Mucosa of rectum (tissue), 2 donors: ENCODE measurements around the gene BCAS3.
A peak's percentile ranks its signal among the peaks of the same experiment; 100 is the strongest.

Experiments
- H3K27ac ChIP-seq, 2 donors: one replicate each; pipeline ENCODE4 v1.7.0; 2013; ENCODE audit warnings: inconsistent platforms in 2 of 2, low read depth in 2 of 2, low read length in 2 of 2
- H3K27me3 ChIP-seq, 2 donors: one replicate each; pipeline ENCODE4 v1.7.0; 2013; ENCODE audit warnings: low read length in 2 of 2; ENCODE audit not compliant: control insufficient read depth in 2 of 2, insufficient read depth in 2 of 2
- H3K36me3 ChIP-seq, 2 donors: one replicate each; pipeline ENCODE4 v1.7.0; 2013; ENCODE audit warnings: low read length in 2 of 2; ENCODE audit not compliant: control insufficient read depth in 2 of 2, insufficient read depth in 2 of 2
- H3K4me1 ChIP-seq, 2 donors: one replicate each; pipeline ENCODE4 v1.7.0; 2013; ENCODE audit warnings: low read length in 2 of 2, mild to moderate bottlenecking in 1 of 2; ENCODE audit not compliant: control insufficient read depth in 2 of 2, insufficient read depth in 2 of 2
- H3K4me3 ChIP-seq, 2 donors: one replicate each; pipeline ENCODE4 v1.7.0; 2013; ENCODE audit warnings: low read length in 2 of 2
- H3K9ac ChIP-seq, 2 donors: one replicate each; pipeline ENCODE4 v1.7.0; 2013; ENCODE audit warnings: low read length in 2 of 2, low read depth in 1 of 2, mild to moderate bottlenecking in 1 of 2
- H3K9me3 ChIP-seq, 2 donors: one replicate each; pipeline ENCODE4 v1.7.0; 2013; ENCODE audit warnings: low read length in 2 of 2; ENCODE audit not compliant: control insufficient read depth in 2 of 2
- donor health status: healthy.
- donor health status: Normal muscosa, but diverticular disease.

The BCAS3 gene

DNA sequence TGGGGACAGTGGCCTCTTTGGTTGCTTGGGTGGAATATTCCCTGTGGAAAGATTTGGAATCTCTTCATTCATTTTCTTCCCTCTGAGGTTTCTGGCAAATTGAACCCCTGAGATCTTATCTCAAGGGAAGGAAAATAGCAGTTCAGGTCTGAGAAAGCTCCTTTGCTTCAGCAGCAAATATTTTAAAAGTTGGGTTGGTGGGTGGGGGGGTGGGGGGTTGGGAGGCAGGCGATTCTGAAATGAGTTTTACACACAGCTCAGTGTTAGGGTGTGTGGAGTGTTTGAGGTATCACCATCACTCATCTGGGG, 728.8 kb downstream of the BCAS3 start:
- peaks cover 65 to 85% of the 10 kb centered on the region in 2 donors for H3K27me3 ChIP-seq
- H3K9me3 ChIP-seq, result no peaks in the 10 kb centered on the region
- H3K36me3 ChIP-seq, result no peaks in the 10 kb centered on the region
- H3K4me3 ChIP-seq, result no peak overlapping the region
- peaks cover 23 to 25% of the 10 kb centered on the region in 2 donors for H3K4me1 ChIP-seq
- H3K27ac ChIP-seq, result no peak overlapping the region
- H3K9ac ChIP-seq, result no peak overlapping the region

DNA sequence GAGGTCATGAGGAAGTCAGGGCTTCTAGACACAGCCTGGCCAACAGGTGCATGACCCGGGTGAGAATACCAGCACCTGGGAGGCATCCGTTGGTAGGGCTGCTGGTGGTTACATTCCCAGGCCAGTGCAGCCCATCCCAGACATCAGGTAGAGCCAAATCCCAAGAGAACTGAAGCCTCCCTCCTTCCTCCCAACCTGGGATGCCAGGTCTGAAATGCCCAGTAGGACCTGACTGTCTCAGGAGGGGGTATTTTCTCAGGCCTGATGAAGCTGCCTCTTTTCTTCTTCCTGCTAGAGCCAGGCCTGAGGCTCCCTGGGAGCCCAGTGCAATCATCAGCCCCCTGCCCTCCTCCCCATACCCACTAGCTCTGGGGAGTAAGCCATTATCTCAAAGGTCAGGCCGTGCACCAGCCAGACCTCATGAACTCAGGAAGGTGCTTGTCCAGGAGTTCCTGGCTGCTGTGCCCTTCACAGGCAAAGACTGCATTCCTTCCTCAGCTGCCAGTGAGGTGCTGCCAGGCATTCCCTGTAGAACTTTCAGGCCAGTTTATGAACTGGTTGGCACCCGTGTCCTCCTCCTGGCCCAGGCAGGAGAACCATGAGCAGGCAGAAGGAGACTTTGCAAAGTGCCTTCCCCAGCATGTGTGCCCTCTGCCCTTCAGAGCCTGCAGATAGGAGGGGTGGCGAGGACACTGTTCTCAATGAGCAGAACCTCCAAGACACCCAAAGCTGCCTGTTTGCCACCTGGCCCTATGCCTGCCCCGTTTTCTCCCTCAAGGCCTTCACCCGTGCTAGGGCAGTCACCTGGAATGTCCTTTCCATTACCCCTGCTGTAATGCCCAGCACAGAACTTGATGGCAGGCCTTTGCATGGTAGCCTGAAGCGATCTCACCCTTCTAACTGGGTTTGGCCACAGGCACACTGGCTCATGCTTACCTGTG, 729.6 kb downstream of the BCAS3 start:
- Histone ChIP-seq H3K9me3 (no peaks in the 10 kb centered on the region), H3K27me3 (peaks cover 60 to 80% of the 10 kb centered on the region in 2 donors), H3K9ac (no peak overlapping the region), H3K27ac (peak overlapping the region in 1 of 2 donors; percentile 1), H3K36me3 (no peaks in the 10 kb centered on the region), H3K4me1 (peaks cover 26 to 30% of the 10 kb centered on the region in 2 donors), H3K4me3 (no peak overlapping the region)

DNA sequence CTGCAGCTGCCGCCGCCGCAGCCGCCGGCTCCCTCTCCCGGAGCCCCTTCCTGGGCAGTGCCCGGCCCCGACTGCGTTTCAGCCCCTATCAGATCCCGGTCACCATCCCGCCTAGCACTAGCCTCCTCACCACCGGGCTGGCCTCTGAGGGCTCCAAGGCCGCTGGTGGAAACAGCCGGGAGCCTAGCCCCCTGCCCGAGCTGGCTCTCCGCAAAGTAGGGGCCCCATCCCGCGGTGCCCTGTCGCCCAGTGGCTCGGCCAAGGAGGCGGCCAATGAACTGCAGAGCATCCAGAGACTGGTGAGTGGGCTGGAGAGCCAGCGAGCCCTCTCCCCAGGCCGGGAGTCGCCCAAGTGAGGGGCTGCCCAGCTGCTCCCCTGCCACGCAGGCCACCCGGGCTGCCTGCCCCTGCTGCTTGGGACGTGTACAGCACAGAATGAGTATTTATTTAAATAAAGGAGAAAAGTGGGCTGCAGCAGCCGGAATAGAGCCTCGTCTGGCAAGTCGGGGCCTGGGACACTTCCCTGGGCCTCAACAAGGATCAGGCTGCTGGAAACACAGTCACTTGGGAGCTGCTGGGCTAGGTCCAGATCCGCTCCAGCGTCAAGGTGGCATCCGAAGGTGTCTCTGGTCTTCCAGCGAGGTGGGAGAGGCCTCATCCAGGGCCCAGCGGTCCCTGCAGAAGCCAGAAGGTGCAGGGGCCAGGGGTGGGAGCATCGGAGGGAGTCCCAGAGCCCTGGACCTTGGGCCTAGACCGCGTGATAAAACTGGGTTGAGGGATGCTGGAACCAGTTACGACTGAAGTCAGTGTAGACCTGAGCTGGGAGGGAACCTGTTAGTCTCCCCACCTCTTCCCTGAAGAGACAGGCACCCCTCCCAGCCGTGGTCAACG, 730.7 kb downstream of the BCAS3 start:
- H3K36me3 ChIP-seq, result no peaks in the 10 kb centered on the region
- no peak overlapping the region for H3K4me3 ChIP-seq
- H3K9me3 ChIP-seq, result no peaks in the 10 kb centered on the region
- peak overlapping the region; percentile 2 to 43 for H3K27ac ChIP-seq
- peaks cover 31% of the 10 kb centered on the region in 2 donors for H3K4me1 ChIP-seq
- H3K27me3 ChIP-seq, result peaks cover 59 to 71% of the 10 kb centered on the region in 2 donors
- no peak overlapping the region for H3K9ac ChIP-seq

DNA sequence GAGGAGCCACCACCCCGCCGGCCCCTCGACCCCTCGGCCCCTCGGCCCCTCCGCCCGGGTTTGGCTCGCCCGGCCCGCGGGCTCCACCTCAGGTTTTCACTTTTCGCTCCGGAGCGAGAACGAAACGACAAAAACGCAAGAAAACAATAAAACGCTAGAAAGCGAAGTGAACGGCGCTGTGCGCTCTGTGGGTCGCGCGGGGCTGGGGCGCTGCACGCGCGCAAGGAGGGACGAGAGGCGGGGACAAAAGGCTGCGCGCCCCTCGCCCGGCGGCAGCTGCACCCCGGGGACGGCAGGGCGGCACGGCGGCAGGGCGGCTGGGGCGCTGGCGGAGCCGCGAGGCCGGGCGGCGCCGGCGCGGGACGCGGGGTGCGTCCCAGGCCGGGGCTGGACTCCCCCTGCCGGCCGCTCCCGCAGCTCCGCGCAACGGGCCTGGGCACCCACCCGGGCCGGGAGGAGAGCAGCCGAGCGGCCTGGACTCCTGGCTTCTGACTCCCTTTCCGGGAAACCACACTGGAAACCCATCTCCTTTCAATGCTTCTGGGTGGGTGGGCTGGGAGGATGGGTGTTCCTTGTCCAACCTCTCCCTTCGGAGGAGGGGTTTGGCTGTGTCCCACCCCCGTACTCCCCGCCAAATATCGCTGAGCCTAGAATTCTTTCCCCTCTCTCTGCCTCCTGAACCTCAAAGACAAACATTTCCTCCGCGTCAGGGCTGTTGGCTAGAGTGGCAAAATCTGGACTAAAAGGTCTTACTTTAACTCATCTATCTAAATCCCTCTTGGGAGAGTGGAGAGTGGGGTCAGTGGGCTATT, 731.9 kb downstream of the BCAS3 start:
- Histone ChIP-seq H3K27ac (peak overlapping the region in 1 of 2 donors; percentile 59), H3K36me3 (no peaks in the 10 kb centered on the region), H3K4me3 (peak overlapping the region; percentile 54 to 55), H3K4me1 (peaks cover 31% of the 10 kb centered on the region in 2 donors), H3K9me3 (no peaks in the 10 kb centered on the region), H3K27me3 (peaks cover 54 to 60% of the 10 kb centered on the region in 2 donors), H3K9ac (no peak overlapping the region)

DNA sequence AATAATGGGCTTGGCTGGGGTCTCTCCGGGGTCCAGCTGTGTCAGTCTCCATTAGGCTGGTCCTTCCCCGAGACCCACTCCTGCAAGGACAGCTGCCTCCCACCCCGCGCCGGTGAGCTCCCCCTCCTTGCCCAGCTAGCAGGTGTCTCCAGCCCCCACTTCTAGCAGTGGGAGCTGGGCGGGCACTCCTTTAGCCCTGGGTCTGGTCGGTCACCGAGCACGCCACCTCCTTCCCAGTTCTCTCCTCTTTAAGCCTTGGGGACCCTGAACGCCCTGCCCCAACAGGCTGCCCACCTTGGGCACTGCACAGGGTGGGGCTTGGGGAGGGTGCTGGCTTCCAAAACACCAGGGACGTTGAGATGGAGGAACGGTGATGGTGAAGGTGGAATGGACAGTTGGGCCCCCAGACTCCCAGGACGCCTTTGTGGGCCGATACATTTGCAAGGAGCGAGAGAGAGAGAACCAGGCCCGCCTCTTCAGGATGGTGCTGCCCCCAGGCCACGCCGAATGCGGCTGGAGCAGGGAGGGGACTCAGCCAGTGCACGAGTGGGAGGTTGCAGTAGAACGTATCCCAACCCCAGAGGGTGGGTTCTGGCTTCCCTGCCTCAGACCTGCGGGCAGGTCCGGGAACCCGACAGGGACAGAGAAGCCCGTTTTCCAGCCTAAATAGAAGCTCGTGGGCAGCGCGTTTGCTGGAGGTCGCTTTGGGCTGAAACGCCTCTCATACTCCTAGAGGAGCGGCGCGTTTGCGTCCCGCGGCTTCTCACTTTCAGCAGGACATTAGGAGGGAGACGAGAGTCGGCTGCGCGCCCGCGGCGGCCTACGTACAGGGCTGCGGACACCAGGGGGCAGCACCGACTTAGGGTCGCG, 732.7 kb downstream of the BCAS3 start:
- no peaks in the 10 kb centered on the region for H3K9me3 ChIP-seq
- no peaks in the 10 kb centered on the region for H3K36me3 ChIP-seq
- H3K27me3 ChIP-seq, result peaks cover 47 to 52% of the 10 kb centered on the region in 2 donors
- no peak overlapping the region for H3K9ac ChIP-seq
- peak overlapping the region; percentile 24 to 53 for H3K4me3 ChIP-seq
- H3K4me1 ChIP-seq, result peaks cover 31 to 34% of the 10 kb centered on the region in 2 donors
- H3K27ac ChIP-seq, result peak overlapping the region; percentile 26 to 59

DNA sequence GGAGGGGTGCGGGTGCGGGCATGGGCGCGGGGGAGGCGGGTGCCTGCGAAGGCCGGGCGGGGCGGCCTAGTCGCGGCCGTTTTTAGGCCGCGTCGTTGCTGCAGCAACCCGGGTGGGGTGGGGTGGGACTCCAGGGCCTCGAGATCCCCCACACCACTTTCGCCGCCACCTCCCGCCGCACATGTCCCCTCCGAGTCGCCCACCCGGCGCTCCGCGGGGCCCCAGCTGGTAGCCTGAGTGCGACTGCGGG, 733.3 kb downstream of the BCAS3 start:
- peak overlapping the region; percentile 65 to 72 for H3K4me3 ChIP-seq
- H3K9ac ChIP-seq, result peak overlapping the region in 1 of 2 donors; percentile 72
- H3K9me3 ChIP-seq, result no peaks in the 10 kb centered on the region
- peak overlapping the region; percentile 68 to 70 for H3K27ac ChIP-seq
- H3K4me1 ChIP-seq, result peaks cover 31 to 34% of the 10 kb centered on the region in 2 donors
- H3K36me3 ChIP-seq, result no peaks in the 10 kb centered on the region
- peaks cover 42 to 46% of the 10 kb centered on the region in 2 donors for H3K27me3 ChIP-seq

DNA sequence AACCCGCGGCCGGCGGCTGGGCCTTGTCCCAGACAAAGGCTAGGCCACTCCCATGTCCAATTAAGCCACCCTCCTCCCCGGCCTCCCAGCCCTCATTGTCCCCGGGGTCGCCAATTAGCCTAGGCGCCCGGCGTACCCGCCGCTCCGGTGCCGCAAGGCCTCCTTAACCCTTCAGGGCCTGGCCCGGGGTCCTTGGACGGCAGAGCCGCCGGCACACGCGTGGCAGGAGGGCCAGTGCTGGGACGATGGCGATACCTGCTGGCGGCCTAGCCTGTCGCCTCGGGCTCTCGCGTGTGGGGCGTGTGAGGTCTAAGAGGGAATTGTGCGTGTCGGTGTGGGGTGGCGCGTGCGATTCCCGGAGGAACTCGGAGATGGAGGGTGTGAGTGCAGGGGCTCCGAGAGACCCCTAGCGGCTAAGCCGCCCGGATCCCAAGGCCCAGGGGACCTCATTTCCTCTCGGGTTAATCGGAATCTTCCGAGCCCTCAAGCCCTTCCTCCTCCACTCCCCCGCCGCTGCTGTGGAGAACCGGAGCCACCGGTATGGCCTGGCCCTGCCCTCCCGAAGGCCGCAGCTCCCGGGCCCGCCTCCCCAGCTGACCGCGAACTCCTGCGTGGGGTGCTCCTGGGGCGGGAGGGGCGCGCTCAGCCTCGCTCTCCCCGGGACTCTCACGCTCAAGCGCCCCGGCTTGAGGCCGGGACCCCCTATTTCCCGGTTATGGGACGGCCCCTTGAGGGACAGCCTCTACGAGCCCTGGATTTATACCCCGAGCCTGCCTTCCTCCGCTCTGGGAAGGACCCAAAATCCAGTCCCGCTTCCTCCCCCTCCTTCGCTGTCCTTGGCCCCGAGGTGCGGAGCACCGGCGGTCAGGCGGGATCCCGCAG, 733.9 kb downstream of the BCAS3 start:
- Histone ChIP-seq H3K4me1 (peaks cover 31 to 34% of the 10 kb centered on the region in 2 donors), H3K36me3 (no peaks in the 10 kb centered on the region), H3K27me3 (peaks cover 37 to 41% of the 10 kb centered on the region in 2 donors)

DNA sequence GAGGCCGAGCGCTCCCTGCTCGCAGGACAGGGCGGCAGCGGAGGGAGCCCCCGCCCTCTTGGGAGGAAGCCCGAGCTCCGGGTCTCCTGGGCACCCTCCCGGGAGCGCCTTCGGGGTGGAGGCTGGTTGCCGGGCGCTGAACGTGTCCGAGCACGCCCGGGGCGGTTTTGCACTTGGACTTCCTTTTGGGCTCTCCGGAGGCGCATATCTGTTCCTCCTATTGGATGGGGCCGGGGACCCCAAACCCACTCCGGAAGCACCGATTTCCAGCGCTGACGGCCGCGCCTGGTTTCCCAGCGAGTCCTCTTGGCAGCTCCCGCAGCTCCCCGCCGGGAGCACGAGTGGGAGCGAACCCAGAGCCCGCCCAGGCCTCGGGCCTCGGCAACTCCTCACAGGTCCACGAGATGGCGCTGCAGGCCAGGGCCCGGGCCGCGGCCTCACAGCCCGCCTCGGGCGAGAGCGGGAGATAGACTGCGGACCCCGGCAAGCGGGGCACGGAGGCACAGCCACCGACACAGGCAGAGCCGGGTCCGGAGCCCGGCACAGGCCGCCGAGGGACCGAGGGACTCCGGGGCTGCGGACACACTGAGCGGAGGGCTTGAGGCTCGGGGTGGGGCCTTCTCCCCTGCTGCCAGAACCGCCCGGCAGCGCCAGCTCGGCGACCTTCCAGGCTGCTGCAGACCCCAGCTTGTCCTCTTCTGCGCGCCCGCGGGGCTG, 734.6 kb downstream of the BCAS3 start:
- Histone ChIP-seq H3K27ac (peak overlapping the region; percentile 68 to 70), H3K4me1 (peaks cover 34 to 35% of the 10 kb centered on the region in 2 donors), H3K36me3 (no peaks in the 10 kb centered on the region), H3K4me3 (peak overlapping the region; percentile 65 to 72), H3K9me3 (no peaks in the 10 kb centered on the region), H3K27me3 (peaks cover 30 to 33% of the 10 kb centered on the region in 2 donors), H3K9ac (peak overlapping the region; percentile 41 to 72)

More for the DNA sequence above, 733.9 kb downstream of the BCAS3 start:
- Histone ChIP-seq H3K27ac (peak overlapping the region; percentile 68 to 70), H3K9me3 (no peaks in the 10 kb centered on the region), H3K4me3 (peak overlapping the region; percentile 65 to 72), H3K9ac (peak overlapping the region in 1 of 2 donors; percentile 72)
